ELF-1 (cell line): ENCODE results near the gene RBBP8NL.

ENCODE experiments used
- DNase-seq: peaks from one replicate; pipeline ENCODE4 v3.0.0-alpha.2; 2016; ENCODE audit warnings: low read depth, low spot score

The RBBP8NL gene

GRCh38 chr20:62427172-62428001 lies at the start of gene RBBP8NL:
Gene RBBP8NL (minus strand): TSS chr20:62427539. CDS start chr20:62419647, 7,892 bp downstream.
- peak; percentile 95 for DNase-seq

DNA sequence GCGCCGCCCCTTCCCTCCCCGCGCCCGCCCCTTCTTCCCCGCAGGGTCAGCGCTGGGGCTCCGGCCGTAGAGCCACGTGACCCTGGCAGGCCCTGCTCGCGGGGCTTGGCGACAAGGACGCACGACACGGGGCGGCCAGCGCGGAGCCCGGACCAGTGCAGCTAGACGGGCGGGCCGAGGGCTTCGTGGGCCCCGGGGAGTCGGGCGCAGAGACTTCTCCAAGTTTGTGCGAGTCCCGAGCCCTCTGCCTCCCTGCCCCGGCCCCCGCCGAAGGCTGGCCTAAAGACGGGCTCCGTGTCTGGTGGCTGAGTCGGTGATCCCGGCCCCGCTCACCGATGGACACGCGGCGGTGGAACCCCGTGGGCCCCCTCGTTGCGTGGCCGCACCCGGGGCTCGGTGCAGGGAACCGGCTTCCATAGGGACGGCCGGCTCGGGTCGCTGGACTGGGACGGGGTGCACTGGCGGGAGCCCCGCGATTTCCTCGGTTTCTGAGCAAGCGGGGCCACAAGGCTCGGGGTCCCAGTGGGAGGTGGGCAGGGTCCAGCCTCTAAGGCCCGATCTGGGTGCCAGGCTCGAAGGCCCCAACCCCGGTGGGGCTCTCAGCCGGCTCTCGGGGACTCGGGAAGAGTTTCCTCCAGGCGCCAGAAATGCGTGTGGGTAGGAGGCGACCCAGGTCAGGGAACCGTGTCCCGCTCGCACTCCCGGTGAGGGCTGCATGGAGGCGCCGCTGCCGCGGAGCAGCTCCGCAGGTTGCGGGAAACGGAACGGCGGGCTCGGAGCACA lies 48.9 kb upstream of the RBBP8NL start:
- no peak for DNase-seq

GRCh38 chr20:62475772-62476055 lies 48.4 kb upstream of the RBBP8NL start, which contains the start of gene GATA5:
Gene GATA5 (minus strand): TSS chr20:62475995. CDS start chr20:62475521, 474 bp downstream.
- DNase-seq: no peak

DNA sequence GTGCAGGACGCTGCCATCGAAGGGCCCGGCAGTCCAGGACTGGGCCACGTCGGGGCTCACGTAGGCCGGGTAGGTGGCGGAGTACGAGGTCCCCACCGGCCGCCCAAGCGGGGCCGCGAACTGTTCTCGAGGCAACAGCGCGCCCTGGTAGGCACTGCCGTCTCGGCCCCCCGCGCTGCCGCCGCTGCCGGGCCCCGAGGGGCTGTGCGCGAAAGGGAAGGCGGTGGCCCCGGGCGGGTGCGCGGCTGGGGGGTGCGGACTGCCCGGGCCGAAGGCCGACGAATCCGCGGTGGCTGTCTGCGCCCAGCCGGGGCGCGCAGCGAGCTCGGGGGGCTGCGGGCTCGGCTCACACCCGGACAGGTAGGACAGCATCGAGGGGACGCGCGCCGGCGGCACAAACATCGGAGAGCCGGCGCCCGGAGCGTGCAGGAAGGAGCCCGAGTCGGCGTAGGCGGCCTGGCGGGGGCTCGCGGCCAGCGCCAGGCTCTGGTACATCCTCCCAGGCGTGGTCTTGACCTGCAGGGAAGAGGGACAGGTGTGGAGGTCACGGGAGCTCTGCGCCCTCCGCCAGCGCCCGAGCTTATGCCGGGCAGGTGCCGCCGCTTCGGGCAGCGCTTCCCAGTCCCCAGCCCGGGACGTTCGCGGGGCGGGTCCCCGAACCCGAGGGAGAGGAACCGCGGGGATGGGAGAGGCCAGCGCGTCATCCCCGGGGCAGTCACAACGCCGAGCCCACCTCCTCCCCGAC lies 47.9 kb upstream of the RBBP8NL start:
- no peak for DNase-seq

- DNase-seq: no peak
These were observed 47.3 kb upstream of the RBBP8NL start for GRCh38 chr20:62474604-62475026.

GRCh38 chr20:62473717-62474603 lies 46.6 kb upstream of the RBBP8NL start:
- peak; percentile 68 for DNase-seq

- no peak for DNase-seq
These were observed 45.7 kb upstream of the RBBP8NL start for GRCh38 chr20:62472941-62473585.

- no peak for DNase-seq
These were observed 45.0 kb upstream of the RBBP8NL start for GRCh38 chr20:62472138-62472940.

DNA sequence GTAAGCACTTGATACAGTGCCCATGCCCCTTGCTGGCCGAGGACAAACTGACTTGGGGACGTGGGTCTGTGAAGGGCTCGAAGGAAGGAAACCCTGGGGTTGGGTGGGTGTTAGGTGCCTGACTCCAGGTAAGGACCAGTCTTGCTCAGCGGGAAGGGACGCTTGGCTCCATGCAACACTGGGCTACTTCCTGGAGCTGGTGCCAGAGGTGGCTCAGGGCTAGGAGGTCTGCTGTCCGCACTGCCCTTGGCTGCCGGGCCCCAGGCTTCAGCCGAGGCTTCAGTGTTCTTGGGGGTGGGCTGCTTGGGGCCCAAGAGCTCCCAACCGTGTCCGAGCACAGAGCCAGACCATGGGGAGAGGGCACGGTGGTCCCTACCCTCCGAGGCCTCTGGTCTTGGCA lies 43.1 kb upstream of the RBBP8NL start:
- no peak for DNase-seq

DNA sequence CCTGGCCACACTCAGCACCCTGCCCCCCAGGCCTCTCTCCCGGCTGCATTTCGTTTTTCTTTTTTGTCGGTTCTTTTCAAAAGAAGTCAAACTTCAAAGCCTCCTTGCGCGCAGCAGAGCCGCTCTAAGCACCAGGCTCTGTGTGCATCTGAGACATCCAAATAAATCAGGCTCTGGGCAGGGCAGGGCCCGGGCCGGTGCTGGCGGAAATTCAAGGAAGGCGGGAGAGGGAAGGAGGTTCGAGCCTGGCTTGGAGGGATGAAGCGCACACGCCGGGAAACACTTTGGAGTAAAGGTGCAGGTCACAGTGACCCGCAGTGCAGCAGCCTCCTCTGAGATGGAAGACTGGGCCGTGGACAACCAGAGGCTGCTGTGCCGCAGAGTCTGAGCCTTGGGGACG lies 42.7 kb upstream of the RBBP8NL start:
- peak; percentile 72 for DNase-seq

- no peak for DNase-seq
These were observed 42.0 kb upstream of the RBBP8NL start for GRCh38 chr20:62469352-62469751.

GRCh38 chr20:62466806-62467537 lies 39.6 kb upstream of the RBBP8NL start:
- DNase-seq: no peak

GRCh38 chr20:62466072-62466760 lies 38.9 kb upstream of the RBBP8NL start:
- no peak for DNase-seq

DNA sequence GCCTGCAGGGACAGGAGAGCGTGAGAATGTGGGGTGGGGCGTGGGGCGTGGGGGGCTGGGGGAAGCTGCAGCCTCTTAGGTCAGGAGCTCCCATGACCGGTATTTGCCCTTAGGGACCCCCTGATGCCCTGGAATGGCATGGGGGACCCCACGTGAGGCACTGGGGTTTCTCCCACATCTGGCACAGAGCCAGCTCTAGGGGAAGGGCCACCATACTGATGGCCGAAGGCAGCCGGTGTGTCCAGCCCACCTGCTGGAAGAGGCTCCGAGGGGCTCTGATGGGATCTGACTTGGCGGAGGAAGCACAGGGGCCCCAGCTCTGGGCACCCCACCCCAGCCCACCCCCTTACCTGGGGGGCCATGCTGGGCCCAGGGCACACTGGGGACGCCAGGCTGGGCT lies 37.7 kb upstream of the RBBP8NL start:
- no peak for DNase-seq

- no peak for DNase-seq
These were observed 37.1 kb upstream of the RBBP8NL start for GRCh38 chr20:62464425-62464770.

GRCh38 chr20:62463651-62464424 lies 36.5 kb upstream of the RBBP8NL start:
- no peak for DNase-seq

- no peak for DNase-seq
These were observed 35.7 kb upstream of the RBBP8NL start for GRCh38 chr20:62462976-62463592.
